ENCODE data around the gene TECTB. TPM values are rescaled to one million over a fixed set of nuclear protein-coding genes. Genes with fewer than 3 reads are reported as not detected.
A peak's percentile ranks its signal among the peaks of the same experiment; 100 is the strongest.

TECTB gene
- polyA plus RNA-seq, 1 donor = 0.09 TPM

- no peak for DNase-seq
- no peaks in the 10 kb centered on the region for H3K4me1 ChIP-seq (ENCODE audit: control insufficient read depth, insufficient read depth, low read length)
- WGBS (ENCODE audit: insufficient coverage, low lambda C conversion rate) = no CpG with 5 or more reads among the region's 9 CpGs
- no peaks in the 10 kb centered on the region for H3K36me3 ChIP-seq (ENCODE audit: control insufficient read depth, insufficient read depth, low read length)
- H3K4me3 ChIP-seq (ENCODE audit: low read length) = no peak overlapping the region
- no peak overlapping the region for H3K27ac ChIP-seq (ENCODE audit: low read length)
- H3K9me3 ChIP-seq (ENCODE audit: control insufficient read depth, low read depth, low read length) = no peaks in the 10 kb centered on the region
- H3K27me3 ChIP-seq (ENCODE audit: control insufficient read depth, insufficient read depth, low read length) = no peaks in the 10 kb centered on the region
Observed at GRCh38 chr10:112345743-112346142, 62.5 kb downstream of the TECTB start.

- WGBS (ENCODE audit: insufficient coverage, low lambda C conversion rate) = 100% methylated on average over 1 of the region's 5 CpGs
- H3K27ac ChIP-seq (ENCODE audit: low read length) = no peak overlapping the region
- H3K36me3 ChIP-seq (ENCODE audit: control insufficient read depth, insufficient read depth, low read length) = no peaks in the 10 kb centered on the region
- no peak for DNase-seq
- no peak overlapping the region for H3K4me3 ChIP-seq (ENCODE audit: low read length)
- H3K9me3 ChIP-seq (ENCODE audit: control insufficient read depth, low read depth, low read length) = no peaks in the 10 kb centered on the region
- H3K27me3 ChIP-seq (ENCODE audit: control insufficient read depth, insufficient read depth, low read length) = no peaks in the 10 kb centered on the region
- peaks cover 2% of the 10 kb centered on the region for H3K4me1 ChIP-seq (ENCODE audit: control insufficient read depth, insufficient read depth, low read length)
Observed at GRCh38 chr10:112346774-112347173, 63.6 kb downstream of the TECTB start.

- 40% methylated on average over 1 of the region's 12 CpGs for WGBS (ENCODE audit: insufficient coverage, low lambda C conversion rate)
- H3K27me3 ChIP-seq (ENCODE audit: control insufficient read depth, insufficient read depth, low read length) = no peaks in the 10 kb centered on the region
- no peak overlapping the region for H3K4me3 ChIP-seq (ENCODE audit: low read length)
- DNase-seq = no peak
- no peaks in the 10 kb centered on the region for H3K9me3 ChIP-seq (ENCODE audit: control insufficient read depth, low read depth, low read length)
- H3K27ac ChIP-seq (ENCODE audit: low read length) = no peak overlapping the region
- peaks cover 6% of the 10 kb centered on the region for H3K4me1 ChIP-seq (ENCODE audit: control insufficient read depth, insufficient read depth, low read length)
- H3K36me3 ChIP-seq (ENCODE audit: control insufficient read depth, insufficient read depth, low read length) = no peaks in the 10 kb centered on the region
Observed at GRCh38 chr10:112347709-112348671, 64.8 kb downstream of the TECTB start.

GRCh38 chr10:112348759-112349158 is 65.6 kb downstream of the TECTB start:
- Histone ChIP-seq H3K9me3 (ENCODE audit: control insufficient read depth, low read depth, low read length) (no peaks in the 10 kb centered on the region), H3K27ac (ENCODE audit: low read length) (no peak overlapping the region), H3K4me1 (ENCODE audit: control insufficient read depth, insufficient read depth, low read length) (peaks cover 6% of the 10 kb centered on the region), H3K36me3 (ENCODE audit: control insufficient read depth, insufficient read depth, low read length) (no peaks in the 10 kb centered on the region), H3K4me3 (ENCODE audit: low read length) (no peak overlapping the region), H3K27me3 (ENCODE audit: control insufficient read depth, insufficient read depth, low read length) (no peaks in the 10 kb centered on the region)
- DNase-seq = no peak
- no CpG with 5 or more reads among the region's 1 CpG for WGBS (ENCODE audit: insufficient coverage, low lambda C conversion rate)

- no peaks in the 10 kb centered on the region for H3K27me3 ChIP-seq (ENCODE audit: control insufficient read depth, insufficient read depth, low read length)
- no peak for DNase-seq
- WGBS (ENCODE audit: insufficient coverage, low lambda C conversion rate) = no CpG with 5 or more reads among the region's 46 CpGs
Observed at GRCh38 chr10:112349521-112350085, 66.4 kb downstream of the TECTB start.

GRCh38 chr10:112351146-112351545 is 67.9 kb downstream of the TECTB start:
- Histone ChIP-seq H3K9me3 (ENCODE audit: control insufficient read depth, low read depth, low read length) (no peaks in the 10 kb centered on the region), H3K36me3 (ENCODE audit: control insufficient read depth, insufficient read depth, low read length) (no peaks in the 10 kb centered on the region), H3K4me1 (ENCODE audit: control insufficient read depth, insufficient read depth, low read length) (peaks cover 6% of the 10 kb centered on the region), H3K27ac (ENCODE audit: low read length) (no peak overlapping the region), H3K4me3 (ENCODE audit: low read length) (no peak overlapping the region), H3K27me3 (ENCODE audit: control insufficient read depth, insufficient read depth, low read length) (no peaks in the 10 kb centered on the region)
- no peak for DNase-seq
- no CpG with 5 or more reads among the region's 8 CpGs for WGBS (ENCODE audit: insufficient coverage, low lambda C conversion rate)

More at GRCh38 chr10:112349521-112350085, 66.4 kb downstream of the TECTB start:
- H3K36me3 ChIP-seq (ENCODE audit: control insufficient read depth, insufficient read depth, low read length) = no peaks in the 10 kb centered on the region
- no peak overlapping the region for H3K27ac ChIP-seq (ENCODE audit: low read length)
- no peaks in the 10 kb centered on the region for H3K9me3 ChIP-seq (ENCODE audit: control insufficient read depth, low read depth, low read length)
- no peak overlapping the region for H3K4me3 ChIP-seq (ENCODE audit: low read length)
- H3K4me1 ChIP-seq (ENCODE audit: control insufficient read depth, insufficient read depth, low read length) = peaks cover 6% of the 10 kb centered on the region

- peak in 1 of 2 donors; percentile 68 for DNase-seq
- Histone ChIP-seq H3K9me3 (ENCODE audit: control insufficient read depth, low read depth, low read length) (no peaks in the 10 kb centered on the region), H3K27ac (ENCODE audit: low read length) (no peak overlapping the region), H3K36me3 (ENCODE audit: control insufficient read depth, insufficient read depth, low read length) (no peaks in the 10 kb centered on the region), H3K4me1 (ENCODE audit: control insufficient read depth, insufficient read depth, low read length) (peaks cover 6% of the 10 kb centered on the region), H3K27me3 (ENCODE audit: control insufficient read depth, insufficient read depth, low read length) (no peaks in the 10 kb centered on the region), H3K4me3 (ENCODE audit: low read length) (no peak overlapping the region)
- WGBS (ENCODE audit: insufficient coverage, low lambda C conversion rate) = no CpG with 5 or more reads among the region's 3 CpGs
Observed at GRCh38 chr10:112352044-112352443, 68.8 kb downstream of the TECTB start.

- H3K4me1 ChIP-seq (ENCODE audit: control insufficient read depth, insufficient read depth, low read length) = peaks cover 6% of the 10 kb centered on the region
- H3K36me3 ChIP-seq (ENCODE audit: control insufficient read depth, insufficient read depth, low read length) = no peaks in the 10 kb centered on the region
- no peaks in the 10 kb centered on the region for H3K9me3 ChIP-seq (ENCODE audit: control insufficient read depth, low read depth, low read length)
- H3K27ac ChIP-seq (ENCODE audit: low read length) = no peak overlapping the region
- DNase-seq = no peak
- H3K27me3 ChIP-seq (ENCODE audit: control insufficient read depth, insufficient read depth, low read length) = no peaks in the 10 kb centered on the region
- H3K4me3 ChIP-seq (ENCODE audit: low read length) = no peak overlapping the region
Observed at GRCh38 chr10:112353046-112353445, 69.8 kb downstream of the TECTB start.

Other genes starting within 250 kb of the TECTB start
- gene GPAM, start 99.6 kb upstream of the TECTB start, polyA plus RNA-seq = 18.1 TPM
- 361 TPM for gene ACSL5, start 90.7 kb downstream of the TECTB start, polyA plus RNA-seq
- gene ZDHHC6, start 163.5 kb downstream of the TECTB start, polyA plus RNA-seq = 60.6 TPM
- 17.2 TPM for gene VTI1A, start 163.8 kb downstream of the TECTB start, polyA plus RNA-seq

Measured in large intestine (tissue), 3 donors.